GM23248 (cell line): ENCODE results near the gene KRTAP5-9. TPM values are rescaled to one million over a fixed set of nuclear protein-coding genes. Genes with fewer than 3 reads are reported as not detected.
"Not testable (repeated sequence)": the region's sequence is repeated elsewhere in the genome, so short reads cannot be mapped to it uniquely, and the experiment has no call there.

Experiments
- DNase-seq: peaks from one replicate; pipeline ENCODE4 v3.0.0-alpha.2; 2015
- H2AFZ ChIP-seq: fragments of 200-600 bp; sonication (generic); 2 replicates; pipeline ENCODE4 v1.6.1; 2016; ENCODE audit warnings: antibody characterized with exemption
- H3F3A ChIP-seq: fragments of 200-600 bp; sonication (generic); 2 replicates; pipeline ENCODE4 v1.6.1; 2016; ENCODE audit warnings: mild to moderate bottlenecking, antibody characterized with exemption, mixed run types; ENCODE audit not compliant: insufficient read depth
- H3K27ac ChIP-seq: fragments of 200-600 bp; sonication (generic); 2 replicates; pipeline ENCODE4 v1.5.1; 2016; ENCODE audit warnings: mild to moderate bottlenecking
- H3K27me3 ChIP-seq: fragments of 200-600 bp; sonication (generic); replicated peaks from 2 replicates; pipeline ENCODE4 v1.6.1; 2016; ENCODE audit warnings: mild to moderate bottlenecking; ENCODE audit not compliant: insufficient read depth
- H3K36me3 ChIP-seq: fragments of 200-600 bp; sonication (generic); 2 replicates; pipeline ENCODE4 v1.6.1; 2016; ENCODE audit warnings: low read depth, mild to moderate bottlenecking
- H3K4me1 ChIP-seq: fragments of 200-600 bp; sonication (generic); 2 replicates; pipeline ENCODE4 v1.6.1; 2016; ENCODE audit warnings: mild to moderate bottlenecking; ENCODE audit not compliant: insufficient read depth
- H3K4me2 ChIP-seq: fragments of 200-600 bp; sonication (generic); one replicate; pipeline ENCODE4 v1.6.1; 2016; ENCODE audit warnings: mild to moderate bottlenecking; ENCODE audit not compliant: unreplicated experiment
- H3K4me3 ChIP-seq: fragments of 200-600 bp; sonication (generic); 2 replicates; pipeline ENCODE4 v1.5.1; 2016; ENCODE audit warnings: mild to moderate bottlenecking
- H3K79me2 ChIP-seq: fragments of 200-600 bp; sonication (generic); 2 replicates; pipeline ENCODE4 v1.6.1; 2016; ENCODE audit warnings: mild to moderate bottlenecking; ENCODE audit not compliant: insufficient read depth
- H3K9ac ChIP-seq: fragments of 200-600 bp; sonication (generic); 2 replicates; pipeline ENCODE4 v1.6.1; 2016; ENCODE audit warnings: mild to moderate bottlenecking
- H3K9me2 ChIP-seq: fragments of 200-600 bp; sonication (generic); 2 replicates; pipeline ENCODE4 v1.6.1; 2016; ENCODE audit warnings: mixed run types, mild to moderate bottlenecking, moderate library complexity; ENCODE audit not compliant: insufficient read depth
- H3K9me3 ChIP-seq: fragments of 200-600 bp; sonication (generic); one replicate; pipeline ENCODE4 v1.6.1; 2017; ENCODE audit warnings: low read depth
- H4K20me1 ChIP-seq: fragments of 200-600 bp; sonication (generic); 2 replicates; pipeline ENCODE4 v1.6.0; 2016; ENCODE audit not compliant: insufficient read depth
- WGBS, 2 experiments: methylation state at CpG; one replicate each; pipeline ENCODE4 v1.1.6; 2015 to 2017; ENCODE audit warnings: low lambda C conversion rate in 2 of 2, low coverage in 1 of 2; ENCODE audit errors: missing lambda C conversion rate in 2 of 2; 5-methylcytosine and 5-hydroxymethylcytosine counted together
- in situ Hi-C: fragments of 300-500 bp; cut with MboI; formaldehyde crosslinking; loops from 2 replicates; pipeline ENCODE4 v1.15.0; 2020
- polyA plus RNA-seq: library from polyadenylated mRNA; unstranded; fragments of >200 nt; fragmentation: Nextera tagmentation; extraction: Ambion mirVana; gene quantifications from 2 replicates; pipeline ENCODE4 v1.2.1, GENCODE V29; 2016
- small RNA-seq: library from RNA; depleted of rRNA; stranded (forward); fragments of <200 nt; gene quantifications from one replicate; pipeline ENCODE3, GENCODE V24; 2014; ENCODE audit warnings: low read depth, low replicate concordance
- total RNA-seq: library from RNA; depleted of rRNA; stranded (reverse); fragments of >200 nt; shearing (Covaris generic); gene quantifications from 2 replicates; pipeline ENCODE4 v1.2.3, GENCODE V29; 2014; rRNA removed

Gene KRTAP5-9
- total and polyA plus RNA-seq, 2 experiments from 2014 or later, result not detected

DNA sequence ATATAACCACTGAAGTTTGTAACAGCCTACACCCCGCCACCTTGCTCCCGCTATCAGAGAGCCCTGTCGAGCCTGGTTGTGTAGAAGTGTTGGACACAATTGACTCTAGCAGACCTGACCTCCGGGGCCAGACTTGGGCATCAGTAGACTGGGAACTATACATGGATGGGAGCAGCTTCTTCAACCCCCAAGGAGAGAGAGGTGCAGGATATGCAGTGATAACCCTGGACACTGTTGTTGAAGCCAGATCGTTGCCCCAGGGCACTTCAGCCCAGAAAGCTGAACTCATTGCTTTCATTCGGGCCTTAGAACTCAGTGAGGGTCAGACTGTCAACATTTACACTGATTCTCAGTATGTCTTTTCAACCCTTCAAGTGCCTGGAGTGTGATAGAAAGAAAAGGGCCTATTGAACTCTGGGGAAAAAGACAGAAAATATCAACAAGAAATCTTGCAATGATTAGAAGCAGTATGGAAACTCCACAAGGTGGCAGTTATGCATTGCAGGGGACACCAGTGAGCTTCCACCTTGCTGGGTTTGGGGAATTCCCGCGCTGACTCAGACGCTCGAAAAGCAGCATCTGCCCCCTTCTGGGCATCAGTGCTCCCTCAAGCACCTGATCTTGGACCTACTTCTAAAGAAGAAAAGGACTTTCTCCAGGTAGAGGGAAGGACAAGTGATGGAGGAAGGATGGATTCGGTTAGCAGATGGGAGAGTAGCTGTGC is 40.8 kb downstream of the KRTAP5-9 start:
- H3K79me2 ChIP-seq, H3K4me1 ChIP-seq, H3K9ac ChIP-seq, H3K27me3 ChIP-seq, H2AFZ ChIP-seq, H4K20me1 ChIP-seq, H3K27ac ChIP-seq, H3K9me2 ChIP-seq, DNase-seq, H3K4me2 ChIP-seq, in situ Hi-C loops, H3K9me3 ChIP-seq, H3K4me3 ChIP-seq, H3F3A ChIP-seq, H3K36me3 ChIP-seq: not testable (repeated sequence)
- WGBS, 2 experiments, result 28 to 35% methylated on average over 11 of the region's 11 CpGs

DNA sequence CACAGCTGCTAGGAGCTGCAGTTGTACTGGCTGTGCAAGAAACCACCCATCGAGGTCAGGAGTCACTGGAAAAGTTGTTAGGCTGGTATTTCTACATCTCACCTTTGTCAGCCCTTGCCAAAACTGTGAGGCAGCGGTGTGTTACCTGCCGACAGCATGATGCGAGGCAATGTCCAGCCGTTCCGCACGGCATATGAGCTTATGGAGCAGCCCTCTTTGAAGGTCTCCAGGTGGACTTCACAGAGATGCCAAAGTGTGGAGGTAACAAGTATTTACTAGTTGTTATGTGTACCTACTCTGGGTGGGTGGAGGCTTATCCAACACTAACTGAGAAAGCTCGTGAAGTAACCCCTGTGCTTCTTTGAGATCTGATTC is 41.3 kb downstream of the KRTAP5-9 start:
- H3K27me3 ChIP-seq, H3K36me3 ChIP-seq, H3K4me2 ChIP-seq, H4K20me1 ChIP-seq, H3K9me3 ChIP-seq, DNase-seq, H3K4me3 ChIP-seq, H3F3A ChIP-seq, H2AFZ ChIP-seq, H3K79me2 ChIP-seq, H3K4me1 ChIP-seq, H3K27ac ChIP-seq, in situ Hi-C loops, H3K9me2 ChIP-seq, H3K9ac ChIP-seq: not testable (repeated sequence)
- 64 to 70% methylated on average over 8 of the region's 8 CpGs for WGBS, 2 experiments

Small RNA genes within 50 kb of the gene (small RNA-seq; reads per million reads assigned to genes)
- gene AP000867.1 (not detected), gene KRTAP5-14P (not detected)

Other genes starting within 250 kb of the KRTAP5-9 start
- 13.6 and 14.7 TPM in 2 replicates for gene DHCR7, start 100.0 kb upstream of the KRTAP5-9 start, total RNA-seq
- gene DHCR7, start 100.0 kb upstream of the KRTAP5-9 start, polyA plus RNA-seq, result 15.7 and 17.2 TPM in 2 replicates
- 50.4 and 64.4 TPM in 2 replicates for gene NADSYN1, start 95.2 kb upstream of the KRTAP5-9 start, total RNA-seq
- 38.4 and 42.0 TPM in 2 replicates for gene NADSYN1, start 95.2 kb upstream of the KRTAP5-9 start, polyA plus RNA-seq
- not detected in 2 replicates for gene KRTAP5-7, start 21.2 kb upstream of the KRTAP5-9 start, total RNA-seq
- gene KRTAP5-7, start 21.2 kb upstream of the KRTAP5-9 start, polyA plus RNA-seq, result not detected in 2 replicates
- not detected in 2 replicates for gene KRTAP5-8, start 10.4 kb upstream of the KRTAP5-9 start, total RNA-seq
- gene KRTAP5-8, start 10.4 kb upstream of the KRTAP5-9 start, polyA plus RNA-seq, result not detected in 2 replicates
- not detected in 2 replicates for gene KRTAP5-10, start 17.1 kb downstream of the KRTAP5-9 start, total RNA-seq
- not detected in 2 replicates for gene KRTAP5-10, start 17.1 kb downstream of the KRTAP5-9 start, polyA plus RNA-seq
- not detected in 2 replicates for gene KRTAP5-11, start 34.5 kb downstream of the KRTAP5-9 start, total RNA-seq
- gene KRTAP5-11, start 34.5 kb downstream of the KRTAP5-9 start, polyA plus RNA-seq, result not detected in 2 replicates